GM13977 (cell line): ENCODE data around the gene POLR2F.

Experiments used
- DNase-seq: peaks from one replicate; pipeline ENCODE4 v3.0.0; 2012; ENCODE audit warnings: low spot score
- in situ Hi-C: fragments of 300-500 bp; cut with MboI; formaldehyde crosslinking; loops from one replicate; pipeline ENCODE4 v1.12.0; 2022; ENCODE audit warnings: low sequenced_read_pairs, low pct_unique_long_range_greater_than_20kb, mixed read lengths, inconsistent platforms; ENCODE audit not compliant: unreplicated experiment
- TF ChIP-seq, protein P1 (sequence below): IDR thresholded peaks from 2 replicates; pipeline ENCODE4 v1.5.1; 2012; ENCODE audit warnings: mild to moderate bottlenecking, control low read depth; ENCODE audit not compliant: insufficient read depth; ENCODE audit errors: extremely low read depth, missing control alignments

POLR2F gene

DNA sequence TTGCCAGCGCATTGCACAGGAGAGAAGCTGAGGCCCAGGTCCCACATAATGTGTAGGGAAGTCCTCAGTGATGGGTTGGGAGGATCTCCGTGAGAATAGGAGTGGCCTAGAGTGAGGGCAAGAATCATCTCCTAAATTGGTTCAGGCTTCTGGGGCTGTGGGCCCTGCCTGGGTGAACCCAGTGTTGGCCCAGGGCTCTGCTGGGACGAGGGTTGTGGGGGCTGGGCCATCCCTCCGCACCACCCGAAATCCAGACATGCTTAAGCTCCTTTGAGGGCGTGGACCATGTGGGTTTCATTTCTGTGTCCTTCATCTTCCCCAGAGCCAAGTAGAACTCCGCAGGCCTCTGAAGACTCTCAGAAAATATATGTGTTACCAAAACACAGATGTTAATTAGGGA lies 43.7 kb upstream of the POLR2F start:
- no peak for DNase-seq
- in situ Hi-C loops: no loop called here
- TF ChIP-seq, protein P1, sequence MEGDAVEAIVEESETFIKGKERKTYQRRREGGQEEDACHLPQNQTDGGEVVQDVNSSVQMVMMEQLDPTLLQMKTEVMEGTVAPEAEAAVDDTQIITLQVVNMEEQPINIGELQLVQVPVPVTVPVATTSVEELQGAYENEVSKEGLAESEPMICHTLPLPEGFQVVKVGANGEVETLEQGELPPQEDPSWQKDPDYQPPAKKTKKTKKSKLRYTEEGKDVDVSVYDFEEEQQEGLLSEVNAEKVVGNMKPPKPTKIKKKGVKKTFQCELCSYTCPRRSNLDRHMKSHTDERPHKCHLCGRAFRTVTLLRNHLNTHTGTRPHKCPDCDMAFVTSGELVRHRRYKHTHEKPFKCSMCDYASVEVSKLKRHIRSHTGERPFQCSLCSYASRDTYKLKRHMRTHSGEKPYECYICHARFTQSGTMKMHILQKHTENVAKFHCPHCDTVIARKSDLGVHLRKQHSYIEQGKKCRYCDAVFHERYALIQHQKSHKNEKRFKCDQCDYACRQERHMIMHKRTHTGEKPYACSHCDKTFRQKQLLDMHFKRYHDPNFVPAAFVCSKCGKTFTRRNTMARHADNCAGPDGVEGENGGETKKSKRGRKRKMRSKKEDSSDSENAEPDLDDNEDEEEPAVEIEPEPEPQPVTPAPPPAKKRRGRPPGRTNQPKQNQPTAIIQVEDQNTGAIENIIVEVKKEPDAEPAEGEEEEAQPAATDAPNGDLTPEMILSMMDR: no peak

DNA sequence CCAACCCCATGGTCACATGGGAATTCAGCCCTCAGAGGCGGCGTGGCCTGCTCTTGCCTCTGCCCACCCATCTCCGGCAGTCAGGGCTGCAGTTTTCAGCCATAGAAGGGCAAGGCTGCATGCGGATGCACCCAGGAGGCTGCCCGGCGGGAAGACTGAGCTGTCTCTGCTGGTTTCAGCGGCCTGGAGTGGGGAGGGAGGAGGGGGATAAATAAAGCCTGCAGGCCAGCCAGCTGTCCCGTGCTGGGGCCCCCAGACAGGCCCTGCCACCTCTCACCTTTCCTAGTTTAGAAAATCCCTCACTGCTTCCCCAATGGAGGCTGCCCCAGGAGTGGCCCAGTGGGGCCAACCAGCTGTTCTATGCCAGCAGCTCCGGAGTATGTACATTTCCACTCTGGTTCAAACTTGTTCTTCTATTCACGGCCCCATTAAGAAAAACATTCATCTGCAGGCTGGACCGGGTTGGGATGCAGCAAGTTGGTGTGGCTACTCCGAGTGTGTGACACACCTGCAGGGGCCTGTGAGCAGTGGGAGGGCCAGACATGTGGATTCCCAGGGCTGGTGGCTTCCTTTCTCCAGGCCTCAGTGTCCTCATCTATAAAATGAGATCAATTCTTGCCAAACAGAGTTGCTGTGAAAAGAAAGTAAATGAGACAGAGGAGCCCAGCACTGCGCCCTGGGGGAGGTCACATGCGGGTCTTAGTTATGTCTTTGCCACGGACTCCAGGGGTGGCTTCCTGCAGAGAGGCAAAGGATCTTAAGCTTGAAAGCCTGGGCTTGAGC lies 42.4 kb upstream of the POLR2F start:
- in situ Hi-C loops: no loop called here
- no peak for DNase-seq
- TF ChIP-seq, protein P1: no peak

DNA sequence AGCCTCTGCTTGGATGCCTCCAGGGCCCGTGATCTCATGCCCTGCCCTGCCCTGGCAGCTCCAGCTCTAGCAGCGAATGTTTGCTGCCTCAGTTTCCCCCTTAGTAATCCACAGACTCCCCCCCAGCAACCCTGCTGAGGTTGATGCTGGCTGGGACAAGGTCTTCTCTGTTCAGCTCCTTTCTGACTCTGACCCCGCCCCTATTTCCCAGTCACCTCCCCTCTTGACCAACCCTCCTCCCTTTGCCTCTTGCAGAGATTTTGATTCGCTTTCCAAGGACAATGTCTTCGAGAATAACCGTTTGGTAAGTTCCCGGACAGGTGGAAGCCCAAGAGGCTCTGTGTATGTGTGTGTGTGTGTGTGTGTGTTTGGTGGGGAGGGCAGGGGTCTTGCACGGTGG lies 41.8 kb upstream of the POLR2F start:
- TF ChIP-seq, protein P1: no peak
- DNase-seq: no peak
- in situ Hi-C loops: no loop called here

DNA sequence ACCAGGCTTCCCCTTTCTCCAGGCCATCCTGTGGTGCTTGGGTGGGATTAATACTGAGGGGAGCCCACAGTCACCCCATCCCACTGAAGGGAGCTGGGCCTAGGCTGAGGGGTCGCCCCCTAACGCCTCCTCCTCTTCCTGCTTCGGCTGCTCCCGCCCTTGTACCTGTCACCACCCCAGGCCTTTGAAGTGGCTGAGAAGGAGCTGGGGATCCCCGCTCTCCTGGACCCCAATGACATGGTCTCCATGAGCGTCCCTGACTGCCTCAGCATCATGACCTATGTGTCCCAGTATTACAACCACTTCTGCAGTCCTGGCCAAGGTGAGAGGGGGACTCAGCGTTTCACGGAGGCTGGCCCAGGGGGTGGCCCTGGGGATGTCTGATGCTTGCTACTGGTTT lies 41.3 kb upstream of the POLR2F start:
- no peak for DNase-seq
- in situ Hi-C loops: no loop called here
- TF ChIP-seq, protein P1: no peak

DNA sequence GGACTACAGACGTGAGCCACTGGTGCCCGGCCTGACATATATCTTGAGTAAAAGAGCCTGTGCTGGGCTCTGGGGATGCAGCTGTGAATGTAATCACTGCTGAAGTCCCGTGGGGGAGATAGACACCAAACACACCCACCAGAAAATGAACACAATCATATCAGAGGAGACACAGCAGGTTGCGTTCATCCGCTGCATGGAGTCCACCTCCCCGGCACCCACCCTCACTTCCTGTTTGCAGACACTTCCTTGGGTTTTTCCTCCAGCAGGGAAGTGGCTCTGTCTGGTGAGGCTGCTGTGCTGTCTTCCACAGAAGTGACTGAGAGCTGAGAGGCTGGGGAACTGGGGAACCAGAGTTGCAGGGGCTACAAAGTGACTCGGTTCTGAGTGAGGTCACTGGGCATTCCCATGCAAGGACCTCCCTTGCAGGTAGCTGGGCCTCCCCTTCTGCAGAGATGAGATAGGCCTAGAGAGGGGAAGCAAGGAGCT lies 40.2 kb upstream of the POLR2F start:
- no peak for DNase-seq
- in situ Hi-C loops: no loop called here
- TF ChIP-seq, protein P1: no peak

DNA sequence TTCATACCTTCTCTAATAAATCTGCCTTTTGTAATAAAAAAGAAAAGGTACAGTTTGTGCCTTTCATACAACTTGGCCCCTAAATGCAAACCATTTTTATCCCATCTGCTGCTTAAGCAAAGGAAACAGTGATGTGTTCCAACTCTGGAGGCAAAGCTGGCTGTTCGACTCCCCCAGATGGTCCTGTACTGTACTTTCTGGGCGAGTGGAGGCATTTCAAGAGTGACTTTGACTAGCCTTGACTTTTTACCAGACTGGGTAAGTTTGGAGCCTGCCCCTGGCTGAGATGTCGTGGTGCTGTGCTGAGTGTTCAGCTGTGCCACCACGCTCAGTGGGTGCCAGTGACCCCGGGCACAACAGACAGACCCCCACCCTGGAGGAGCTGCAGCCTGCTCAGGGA lies 37.2 kb upstream of the POLR2F start:
- DNase-seq: no peak
- in situ Hi-C loops: no loop called here
- TF ChIP-seq, protein P1: no peak
